Heart right ventricle (tissue), 16 donors: Measurements from ENCODE around the gene HDAC1. TPM values are rescaled to one million over a fixed set of nuclear protein-coding genes. Genes with fewer than 3 reads are reported as not detected.
"Not testable (repeated sequence)": the region's sequence is repeated elsewhere in the genome, so short reads cannot be mapped to it uniquely, and the experiment has no call there.

Experiments used
- ATAC-seq, 8 donors: fragments of 200-7000 bp; cut with Tn5 transposase; one replicate each; pipeline ENCODE4 v1.9.1; 2020; ENCODE audit warnings: mild to moderate bottlenecking in 8 of 8, moderate library complexity in 8 of 8, moderate number of reproducible peaks in 1 of 8
- DNase-seq, 2 donors: peaks; one replicate each; pipeline ENCODE4 v3.0.0-alpha.2; 2020
- H3K27ac ChIP-seq, 10 donors: fragments of 200-600 bp; sonication (generic) in 2 of 10; one replicate each; pipeline versions ENCODE4 v1.5.0 to v1.8.0; 2020 to 2022; ENCODE audit warnings: mild to moderate bottlenecking in 3 of 10
- H3K27me3 ChIP-seq, 7 donors: fragments of 200-600 bp; one replicate each; pipeline ENCODE4 v1.8.0; 2021 to 2022; ENCODE audit warnings: mild to moderate bottlenecking in 2 of 7
- H3K36me3 ChIP-seq, 9 donors: fragments of 200-600 bp; sonication (generic) in 1 of 9; one replicate each; pipeline versions ENCODE4 v1.5.0 to v1.8.0; 2020 to 2022; ENCODE audit warnings: mild to moderate bottlenecking in 2 of 9
- H3K4me1 ChIP-seq, 9 donors: fragments of 200-600 bp; sonication (generic) in 1 of 9; one replicate each; pipeline versions ENCODE4 v1.5.0 to v1.8.0; 2020 to 2022; ENCODE audit warnings: mild to moderate bottlenecking in 4 of 9
- H3K4me3 ChIP-seq, 10 donors: fragments of 200-600 bp; sonication (generic) in 2 of 10; one replicate each; pipeline versions ENCODE4 v1.5.0 to v1.8.0; 2020 to 2022; ENCODE audit warnings: mild to moderate bottlenecking in 7 of 10, moderate library complexity in 2 of 10
- H3K9me3 ChIP-seq, 11 donors: fragments of 200-600 bp in 10 of 11; sonication (generic) in 2 of 11; one replicate each; pipeline versions ENCODE4 v1.5.0 to v1.8.0; 2013 to 2022; ENCODE audit warnings: mild to moderate bottlenecking in 2 of 11, control low read depth in 1 of 11, moderate library complexity in 1 of 11
- CTCF ChIP-seq, 9 donors: fragments of 200-600 bp; sonication (generic) in 2 of 9; IDR thresholded peaks; one replicate each; pipeline versions ENCODE4 v1.5.0 to v1.8.0; 2021 to 2022; ENCODE audit warnings: antibody characterized with exemption in 9 of 9, mild to moderate bottlenecking in 5 of 9, moderate library complexity in 1 of 9
- WGBS, 2 donors: extraction: QIAGEN DNeasy Blood & Tissue Kit; methylation state at CpG; one replicate each; pipeline ENCODE4 v1.1.7; 2013; ENCODE audit warnings: inconsistent platforms in 1 of 2; 5-methylcytosine and 5-hydroxymethylcytosine counted together
- intact Hi-C, 10 donors: fragments of 100-400 bp; cut with DNase I; formaldehyde crosslinking; loops; one replicate each; pipeline versions ENCODE4 v1.11.1 to v1.14.2; 2022
- polyA plus RNA-seq, 2 donors: library from polyadenylated mRNA; stranded (reverse); fragments of 200-250 nt; gene quantifications; one replicate each; pipeline ENCODE4 v1.2.3, GENCODE V29; 2013
- total RNA-seq, 10 donors: library from RNA; stranded (reverse); fragmentation: NEBNext Ultra II Directional in 3 of 10; extraction: Animal tissue kit (Norgen Biotek cat#: 25700) in 3 of 10; gene quantifications; one replicate each; pipeline versions ENCODE4 v1.2.1 to v1.2.4, GENCODE V29; 2021 to 2023
- donor health status: Arrhythmogenic right ventricular cardiomyopathy.
- donor health status: ischemic (EF 13 %, LVEDD 7.1; RV severe dilation, severe dysfunction).
- donor health status: healthy with polysubstance abuse.
- donor health status: DM: no; HTN: yes; CAD: no.
- donor health status: DM: no; HTN: no; CAD: no.
- donor health status: ischemic (EF 25% LVEDD 6.9; RV normal size, moderate dysfunction).
- donor health status: ischemic (EF 25% LVEDD 5.7; RV mildly dilated, moderate dysfunction).
- donor health status: healthy.
- donor health status: DM: yes; HTN: yes; CAD: no.
- donor health status: Ischemic cardiomyopathy.
- donor health status: ischemic (EF 35%, LVEDD 5.7; RV mildly dilated, moderate dysfunction).
- donor health status: nonischemic (EF 11% LVEDD 7.7; RV severe dilation, severe dysfunction).
- donor health status: DM: yes; HTN: yes; CAD: no.
- donor health status: PGD.
- donor health status: ischemic (EF 29% LVEDD 5.4; RV normal size, mild dysfunction).
- donor health status: nonischemic (EF 23%, LVEDD 6.1; RV moderate dilation, normal function).

HDAC1 gene
- total and polyA plus RNA-seq, 12 donors = 27.5 to 43.5 (median 33.0) TPM

- WGBS, 2 donors = 97 to 99% methylated on average over 7 of the region's 7 CpGs
- no peak for TF ChIP-seq CTCF (IDR thresholded peaks at IDR 0.05)
- ATAC-seq (no peak), DNase-seq (no peak)
- no peaks in the 10 kb centered on the region for H3K36me3 ChIP-seq
- H3K4me3 ChIP-seq = no peak overlapping the region
- no peak overlapping the region for H3K27ac ChIP-seq
- no peaks in the 10 kb centered on the region for H3K9me3 ChIP-seq
- peaks cover 0 to 31% (median 9%) of the 10 kb centered on the region in 9 donors for H3K4me1 ChIP-seq
- H3K27me3 ChIP-seq = no peaks in the 10 kb centered on the region
- intact Hi-C loops = no loop called here
Measured at GRCh38 chr1:32289256-32289655, 2.6 kb upstream of the HDAC1 start.

GRCh38 chr1:32291145-32291707 lies 657 bp upstream of the HDAC1 start:
- intact Hi-C loops = loop anchor here in 4 of 10 donors (2.0 to 10.0 kb wide), 4 partner anchors 42 to 46 kb away; partner anchors contain the start of gene FAM167B (in 3 of the 4)
- H3K4me1 ChIP-seq = peaks cover 0 to 48% (median 9%) of the 10 kb centered on the region in 9 donors

GRCh38 chr1:32298211-32298610 lies 6.3 kb downstream of the HDAC1 start:
- Histone ChIP-seq H3K36me3 (peaks cover 0 to 30% (median 8%) of the 10 kb centered on the region in 9 donors), H3K4me1 (peaks cover 0 to 27% (median under 1%) of the 10 kb centered on the region in 9 donors)
- not testable (repeated sequence) for H3K27me3 ChIP-seq, H3K27ac ChIP-seq, H3K9me3 ChIP-seq, ATAC-seq, DNase-seq, H3K4me3 ChIP-seq
- intact Hi-C loops = loop anchor here in 1 of 10 donors (10.0 kb wide), 1 partner anchor 53 kb away; the partner anchor contains the start of gene FAM167B
- WGBS, 2 donors = 96 to 97% methylated on average over 16 of the region's 16 CpGs

More at GRCh38 chr1:32291145-32291707, 657 bp upstream of the HDAC1 start:
- no peaks in the 10 kb centered on the region for H3K36me3 ChIP-seq
- no peak for DNase-seq
- WGBS, 2 donors = 66 to 70% methylated on average over 10 of the region's 10 CpGs
- peak overlapping the region; percentile 23 to 91 (median 79) for H3K27ac ChIP-seq
- H3K4me3 ChIP-seq = peak overlapping the region in 9 of 10 donors; percentile 69 to 96 (median 87)
- no peaks in the 10 kb centered on the region for H3K9me3 ChIP-seq
- no peaks in the 10 kb centered on the region for H3K27me3 ChIP-seq
- no peak for ATAC-seq
- no peak for TF ChIP-seq CTCF (IDR thresholded peaks at IDR 0.05)

GRCh38 chr1:32299327-32299726 lies 7.4 kb downstream of the HDAC1 start:
- Histone ChIP-seq H3K27me3 (no peaks in the 10 kb centered on the region), H3K27ac (no peak overlapping the region), H3K4me3 (no peak overlapping the region), H3K36me3 (peaks cover 0 to 41% (median 19%) of the 10 kb centered on the region in 9 donors), H3K9me3 (no peaks in the 10 kb centered on the region), H3K4me1 (peaks cover 0 to 17% (median 3%) of the 10 kb centered on the region in 9 donors)
- DNase-seq = no peak
- no peak for ATAC-seq
- intact Hi-C loops = loop anchor here in 1 of 10 donors (10.0 kb wide), 1 partner anchor 55 kb away; the partner anchor contains the start of gene FAM167B
- no peak for TF ChIP-seq CTCF (IDR thresholded peaks at IDR 0.05)

GRCh38 chr1:32303358-32303757 lies 11.5 kb downstream of the HDAC1 start:
- H3K27ac ChIP-seq = no peak overlapping the region
- DNase-seq (no peak), ATAC-seq (no peak)
- peaks cover 0 to 10% (median 0%) of the 10 kb centered on the region in 9 donors for H3K4me1 ChIP-seq
- 98% methylated on average over 3 of the region's 3 CpGs for WGBS, 2 donors
- H3K27me3 ChIP-seq = no peaks in the 10 kb centered on the region
- no peak for TF ChIP-seq CTCF (IDR thresholded peaks at IDR 0.05)
- intact Hi-C loops = no loop called here
- H3K4me3 ChIP-seq = no peak overlapping the region
- peaks cover 0 to 68% (median 34%) of the 10 kb centered on the region in 9 donors for H3K36me3 ChIP-seq
- peaks cover 0 to 10% (median 0%) of the 10 kb centered on the region in 11 donors for H3K9me3 ChIP-seq
